NCI-H2196 (cell line): ENCODE data around the gene GALNT17.
"Not testable (repeated sequence)": the region's sequence is repeated elsewhere in the genome, so short reads cannot be mapped to it uniquely, and the experiment has no call there.

Experiments
- DNase-seq: peaks from one replicate; lab custom pipeline; 2025; ENCODE audit not compliant: unreplicated experiment; lab: John Stamatoyannopoulos, UW

The GALNT17 gene

DNA sequence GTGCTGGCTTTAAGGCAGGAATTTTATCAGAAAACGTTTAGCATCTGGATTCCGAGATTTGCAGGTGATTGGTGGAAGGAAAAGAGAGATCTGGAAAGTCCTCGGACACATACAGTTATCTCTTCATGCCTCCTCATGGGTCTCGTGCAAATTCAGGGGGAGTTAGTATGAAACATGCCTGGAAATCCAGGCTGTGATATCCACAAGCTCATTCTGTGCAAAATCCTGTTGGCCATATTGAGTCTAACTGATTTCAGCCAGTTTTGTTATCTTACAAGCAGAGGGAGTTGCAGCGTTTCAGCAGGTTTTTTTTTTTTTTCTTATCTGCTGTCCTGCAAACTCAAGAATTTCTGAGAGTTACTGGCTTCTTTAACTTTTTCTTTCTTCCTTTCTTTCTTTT lies 411.5 kb downstream of the GALNT17 start:
- DNase-seq, result no peak

DNA sequence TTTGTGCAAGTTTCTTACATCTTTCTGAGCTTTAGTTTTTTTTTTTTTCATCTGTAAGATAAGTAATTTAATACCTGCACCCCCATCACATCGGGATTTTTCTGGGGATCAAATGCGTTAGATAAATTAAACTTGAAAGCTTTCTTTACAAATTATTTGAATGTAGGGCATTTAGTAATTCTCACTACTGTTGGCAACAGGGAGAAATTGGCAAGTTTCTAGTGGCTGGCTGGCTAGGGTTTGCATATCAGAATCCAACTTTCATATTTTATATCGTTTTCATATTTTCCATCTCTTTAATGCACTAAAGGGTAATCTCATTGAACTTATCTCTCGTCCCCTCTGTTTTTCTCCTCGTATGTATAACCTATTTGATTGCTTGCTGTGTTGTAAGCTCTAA lies 412.9 kb downstream of the GALNT17 start:
- DNase-seq, result no peak

DNA sequence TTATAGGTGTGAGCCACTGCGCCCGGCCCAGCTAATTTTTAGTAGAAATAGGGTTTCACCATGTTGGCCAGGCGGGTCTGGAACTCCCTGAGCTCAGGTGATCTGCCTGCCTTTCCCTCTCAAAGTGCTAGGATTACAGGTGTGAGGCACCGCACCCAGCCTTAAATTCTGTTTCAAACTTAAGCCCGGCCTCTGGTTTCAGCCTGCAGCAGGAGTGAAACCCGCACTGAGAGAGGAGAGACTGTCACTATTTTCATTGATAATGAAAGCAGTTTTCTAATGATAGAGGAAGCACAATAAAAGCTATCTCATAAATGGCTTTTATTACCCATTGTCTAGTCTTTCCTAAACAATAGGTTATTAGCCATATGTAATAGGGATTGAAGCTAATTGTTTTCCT lies 415.5 kb downstream of the GALNT17 start:
- no peak for DNase-seq

DNA sequence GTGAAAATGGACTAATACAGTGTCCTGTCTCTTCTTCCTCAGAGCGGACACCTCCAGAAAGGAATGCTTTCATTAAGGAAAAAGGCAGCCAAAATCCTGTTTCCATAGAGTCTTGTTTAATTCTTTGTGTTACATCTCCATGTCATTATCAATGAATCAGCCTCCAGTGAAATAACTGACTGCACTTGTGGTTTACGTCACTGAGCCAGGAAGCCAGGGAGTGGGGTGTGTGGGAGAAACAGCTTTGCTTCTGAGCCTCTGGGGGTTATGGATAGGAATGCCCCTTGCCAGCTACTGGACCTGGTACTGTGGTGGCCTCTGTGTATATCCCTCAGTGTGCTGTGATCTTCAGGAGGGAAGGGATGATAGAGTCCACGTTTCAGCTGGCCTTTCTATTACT lies 416.8 kb downstream of the GALNT17 start:
- DNase-seq, result no peak

DNA sequence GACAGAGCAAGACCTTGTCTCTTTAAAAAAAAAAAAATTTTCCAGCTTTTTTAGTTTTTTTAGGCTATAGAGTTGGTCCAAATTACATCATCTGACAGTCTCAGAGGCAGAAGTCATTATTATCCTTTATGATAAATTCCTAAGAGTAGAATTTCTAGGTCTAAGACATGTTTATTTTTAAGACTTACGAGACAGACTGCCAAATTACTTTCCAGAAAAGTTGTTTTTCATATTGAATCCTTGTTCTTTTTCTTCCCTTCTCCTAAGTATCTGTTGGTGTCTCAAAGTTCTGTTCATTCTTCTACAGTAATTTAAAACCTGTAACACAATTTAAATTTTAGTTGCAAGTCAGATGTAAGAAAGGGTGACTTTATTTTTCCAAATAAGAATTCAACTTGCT lies 421.4 kb downstream of the GALNT17 start:
- DNase-seq, result no peak

DNA sequence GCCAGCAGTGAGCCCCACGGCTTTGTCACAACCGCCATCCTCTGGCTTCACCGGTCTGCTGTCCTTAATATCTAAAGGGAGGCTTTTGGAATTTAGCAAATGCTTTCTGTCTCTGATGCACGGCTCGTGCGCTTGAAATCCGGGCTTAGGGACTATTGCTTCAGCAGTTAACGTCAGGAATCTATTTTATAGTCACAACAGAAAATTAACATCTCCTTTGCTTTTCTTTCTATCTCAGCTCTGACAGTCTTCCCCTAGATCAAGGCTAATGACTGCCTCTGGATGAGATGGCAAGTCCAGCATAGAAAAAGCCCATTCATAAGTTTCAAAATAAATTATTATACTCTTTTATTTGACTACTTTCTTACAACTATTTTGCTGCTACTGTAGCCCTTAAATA lies 423.8 kb downstream of the GALNT17 start:
- DNase-seq, result no peak

DNA sequence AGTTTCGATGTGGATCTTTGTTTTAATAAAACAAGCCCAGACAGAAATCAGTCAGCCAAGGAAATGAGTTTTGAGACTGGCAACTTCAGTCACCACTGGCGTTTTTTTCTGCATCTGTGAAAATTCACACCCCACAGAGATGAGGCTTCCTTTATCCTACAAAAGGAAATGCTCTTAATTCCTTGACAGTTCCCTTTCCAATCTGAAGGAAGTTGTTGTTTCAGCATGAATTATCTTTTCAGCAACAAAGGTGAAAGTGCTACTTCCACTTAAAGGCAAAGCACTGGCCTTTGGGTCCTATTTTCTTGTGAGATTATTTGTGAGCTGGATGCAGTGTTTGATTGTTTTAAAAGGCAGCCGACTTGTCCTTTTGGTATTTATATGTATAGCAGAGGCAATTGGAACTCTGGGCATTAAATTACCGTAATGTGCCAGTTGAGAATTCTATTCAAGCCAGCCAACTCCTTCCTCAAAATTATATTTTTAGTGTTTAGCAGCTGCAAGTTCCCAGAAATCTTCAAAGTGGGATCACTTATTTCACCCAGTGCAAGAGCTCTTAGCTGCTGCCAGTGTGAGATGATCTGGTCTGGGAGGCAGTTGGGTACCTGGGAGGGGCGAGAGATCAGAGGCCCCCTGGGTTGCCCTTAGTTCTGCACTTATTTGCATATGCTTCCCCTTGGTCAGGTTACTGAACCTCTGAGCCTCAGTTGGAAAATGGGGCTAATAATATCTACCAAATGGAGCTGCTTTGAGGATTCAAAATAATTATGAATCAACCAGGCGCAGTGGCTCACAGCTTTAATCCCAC lies 427.1 kb downstream of the GALNT17 start:
- DNase-seq, result no peak

DNA sequence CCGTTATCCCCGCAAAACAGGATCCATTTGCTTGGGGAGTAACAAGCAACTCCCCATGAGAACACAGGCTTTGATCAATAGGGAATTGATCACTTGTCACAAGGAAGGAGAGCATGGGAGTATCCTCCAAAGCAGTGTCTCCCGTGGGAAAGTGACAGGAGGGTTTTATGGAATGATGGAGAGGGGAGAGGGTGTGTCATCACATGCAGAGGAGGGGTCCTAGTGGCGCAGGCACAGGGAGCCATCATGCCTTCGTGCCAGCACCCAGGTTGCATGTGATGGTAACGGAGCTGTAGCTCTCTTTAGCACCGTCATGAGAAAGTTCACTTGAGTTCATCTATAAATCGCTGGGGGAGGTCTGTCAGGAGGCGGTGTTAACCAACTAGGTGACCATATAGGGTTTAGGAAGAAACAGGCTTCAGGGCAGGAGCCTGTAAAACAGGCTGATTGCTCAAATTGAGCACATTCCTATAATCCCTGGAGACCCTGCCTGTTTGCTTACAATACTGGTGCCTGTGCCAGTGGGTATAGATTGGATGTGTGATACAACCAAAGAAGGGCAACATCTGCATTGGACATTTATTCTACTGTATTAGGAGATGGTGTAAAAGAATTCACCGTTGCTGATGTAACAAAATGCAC lies 428.5 kb downstream of the GALNT17 start:
- no peak for DNase-seq

DNA sequence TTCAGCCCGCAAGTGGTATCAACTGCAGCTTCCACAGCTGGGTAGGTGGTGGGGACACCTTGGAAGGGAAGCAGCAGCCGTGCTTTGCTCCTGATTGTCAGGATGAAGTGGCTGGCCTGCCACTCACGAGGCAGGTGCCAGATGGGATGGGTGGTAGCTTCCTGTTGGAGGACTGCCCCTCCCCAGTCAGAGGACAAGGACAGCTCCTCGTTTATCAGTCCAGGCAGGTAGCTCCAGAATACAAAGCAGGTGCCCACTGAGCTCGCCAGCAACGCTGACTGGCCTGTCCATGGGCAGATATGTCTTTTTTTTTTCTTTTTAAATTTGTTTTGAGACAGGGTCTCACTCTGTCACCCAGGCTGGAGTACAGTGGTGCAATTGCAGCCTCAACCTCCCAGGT lies 431.3 kb downstream of the GALNT17 start:
- no peak for DNase-seq

DNA sequence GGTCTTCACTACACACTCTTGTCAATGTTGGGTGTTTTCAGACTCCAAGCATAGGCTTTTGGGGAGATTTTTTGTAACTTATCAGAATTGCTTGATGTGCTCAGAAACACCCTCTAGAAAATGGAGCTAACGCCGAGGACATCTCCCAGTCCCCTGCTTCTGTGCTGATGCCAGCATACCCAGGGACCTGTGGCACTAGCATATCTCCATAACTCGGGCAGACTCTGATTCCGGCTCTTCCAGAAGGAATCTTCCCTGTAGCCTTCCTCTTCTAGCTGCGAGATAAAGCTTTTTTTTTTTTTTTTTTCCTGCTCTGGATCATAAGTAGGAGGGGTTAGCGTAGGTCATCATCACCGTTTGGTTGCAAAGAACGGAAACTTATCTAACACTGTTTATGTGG lies 434.4 kb downstream of the GALNT17 start:
- DNase-seq, result no peak

DNA sequence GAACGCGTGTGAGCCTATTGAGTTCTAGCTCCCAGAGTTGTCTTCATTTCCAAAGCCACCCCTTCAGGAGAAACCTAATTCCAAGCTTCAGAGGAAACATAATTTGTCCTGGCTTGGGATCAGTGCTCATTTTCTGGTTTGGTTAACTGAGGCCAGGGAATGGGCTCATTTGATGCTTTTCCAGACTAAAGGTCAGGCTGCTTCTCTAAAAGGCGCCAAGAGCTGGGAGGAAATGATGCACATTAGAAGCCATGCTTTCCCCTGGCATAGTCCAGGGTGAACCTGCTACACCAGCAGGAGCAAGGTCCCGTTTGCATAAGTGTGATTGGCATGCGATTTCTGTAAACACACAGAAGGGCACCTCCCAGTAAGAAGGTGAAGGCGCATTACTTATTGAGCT lies 435.0 kb downstream of the GALNT17 start:
- DNase-seq, result no peak

DNA sequence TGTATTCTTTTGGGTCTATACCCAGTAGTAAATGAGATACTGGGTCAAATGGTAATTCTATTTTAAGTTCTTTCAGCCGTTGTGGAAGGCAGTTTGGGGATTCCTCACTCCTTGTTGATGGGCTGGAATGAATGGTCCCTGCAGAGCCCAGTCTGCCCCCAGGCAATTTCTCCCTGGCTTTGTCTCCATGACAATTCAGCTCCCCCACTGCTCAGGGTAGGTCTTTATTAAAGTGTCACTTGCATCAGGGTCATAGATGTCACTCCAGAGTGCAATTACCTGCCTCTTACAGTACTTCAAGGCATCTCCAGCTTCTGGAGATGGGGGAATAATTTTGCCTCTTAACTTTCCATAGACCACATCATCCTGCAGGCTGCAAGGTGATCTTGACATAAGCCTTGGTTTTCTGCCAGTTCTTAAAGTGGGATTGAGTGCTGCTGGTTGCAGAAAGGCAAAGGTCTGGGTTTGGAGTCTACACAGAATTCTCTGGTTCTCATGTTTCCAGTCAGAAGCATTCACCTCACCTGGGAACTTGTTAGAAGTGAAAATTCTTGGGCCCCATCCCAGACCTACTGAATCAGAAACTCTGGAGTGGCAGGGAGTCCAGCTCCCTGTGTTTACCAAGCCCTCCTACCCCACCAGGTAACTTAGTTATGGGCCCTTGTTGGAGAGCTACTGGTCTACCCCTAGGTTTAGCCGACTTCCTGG lies 442.4 kb downstream of the GALNT17 start:
- DNase-seq, result no peak

DNA sequence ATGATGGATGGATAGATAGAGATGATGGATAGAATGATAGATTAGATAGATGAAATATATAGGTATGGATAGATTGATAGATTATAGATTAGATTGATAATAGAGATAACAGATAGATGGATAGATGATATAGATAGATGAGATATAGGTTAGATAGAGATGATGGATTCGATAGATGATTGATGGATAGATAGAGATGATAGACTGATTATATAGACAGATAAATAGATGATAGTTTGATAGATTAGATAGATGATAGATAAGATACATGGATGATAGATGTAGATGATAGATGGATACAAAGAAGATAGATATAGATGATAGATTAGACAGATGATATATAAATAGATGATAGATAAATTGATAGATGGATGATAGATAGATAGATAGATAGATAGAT lies 448.1 kb downstream of the GALNT17 start:
- DNase-seq, result no peak

DNA sequence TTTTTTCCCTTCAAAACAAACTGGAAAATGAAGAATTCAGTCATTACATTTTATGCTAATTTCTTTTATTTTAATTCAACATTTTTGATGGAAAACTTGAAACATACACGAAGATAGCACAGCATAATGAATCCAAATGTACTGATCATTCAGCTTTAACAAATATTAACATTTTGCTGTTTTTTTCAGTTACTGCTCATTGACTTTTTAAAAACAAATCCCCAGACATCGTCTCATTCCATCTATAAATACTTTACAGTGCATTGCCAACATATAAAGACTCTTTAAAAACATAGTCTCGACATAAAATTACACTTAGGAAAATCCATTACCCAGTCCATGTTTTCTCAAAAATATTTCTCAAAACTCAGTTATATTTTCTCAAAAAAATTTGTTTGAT lies 452.3 kb downstream of the GALNT17 start:
- DNase-seq, result no peak

DNA sequence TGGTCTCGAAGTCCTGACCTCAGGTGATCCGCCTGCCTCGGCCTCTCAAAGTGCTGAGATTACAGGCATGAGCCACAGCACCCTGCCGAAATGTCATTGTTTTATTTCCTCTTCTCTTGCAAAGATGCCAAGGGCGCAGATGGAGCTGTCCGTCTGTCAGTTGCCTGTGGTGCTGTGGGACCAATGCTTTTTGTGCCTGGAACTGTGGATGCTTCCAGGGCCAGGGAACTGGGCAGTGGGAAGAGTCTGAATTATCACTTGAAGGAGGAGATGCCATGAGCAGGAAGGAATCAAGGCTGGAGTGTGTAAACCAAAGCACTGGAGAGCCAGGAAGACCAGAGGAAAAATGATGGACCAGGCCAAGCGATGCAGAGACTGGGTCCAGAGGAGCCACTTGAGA lies 459.9 kb downstream of the GALNT17 start:
- DNase-seq, result no peak

DNA sequence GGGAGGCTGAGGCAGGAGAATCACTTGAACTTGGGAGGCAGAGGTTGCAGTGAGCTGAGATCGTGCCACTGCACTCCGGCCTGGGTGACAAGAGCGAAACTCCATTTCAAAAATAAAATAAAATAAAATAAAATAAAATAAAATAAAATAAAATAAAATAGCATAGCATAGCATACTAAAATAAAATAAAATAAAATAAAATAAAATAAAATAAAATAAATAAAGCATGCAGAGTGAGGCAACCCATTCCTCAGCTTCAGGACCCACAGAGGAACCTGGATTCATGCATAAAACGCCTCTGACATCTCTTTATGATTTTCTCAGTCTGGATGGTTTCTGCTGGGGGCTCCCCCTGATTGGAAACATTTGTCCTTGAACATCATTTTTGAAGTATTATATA lies 460.4 kb downstream of the GALNT17 start:
- not testable (repeated sequence) for DNase-seq

DNA sequence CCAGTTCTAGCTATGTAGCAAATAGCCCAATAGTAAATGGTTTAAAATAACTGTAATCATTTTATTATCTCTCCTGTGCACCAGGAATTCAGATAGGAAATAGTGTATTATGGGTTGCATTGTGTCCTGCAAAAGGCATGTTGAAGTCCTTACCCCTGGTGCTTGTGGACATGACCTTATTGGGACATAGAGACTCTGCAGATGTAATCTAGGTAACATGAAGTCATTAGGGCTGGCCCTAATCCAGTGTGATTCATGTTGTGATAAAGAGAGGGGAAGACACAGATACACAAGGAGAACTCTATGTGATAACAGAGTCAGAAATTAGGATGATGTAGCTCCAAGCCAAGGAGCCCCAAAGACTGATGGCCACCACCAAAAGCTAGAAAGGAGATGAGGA lies 462.8 kb downstream of the GALNT17 start:
- no peak for DNase-seq

DNA sequence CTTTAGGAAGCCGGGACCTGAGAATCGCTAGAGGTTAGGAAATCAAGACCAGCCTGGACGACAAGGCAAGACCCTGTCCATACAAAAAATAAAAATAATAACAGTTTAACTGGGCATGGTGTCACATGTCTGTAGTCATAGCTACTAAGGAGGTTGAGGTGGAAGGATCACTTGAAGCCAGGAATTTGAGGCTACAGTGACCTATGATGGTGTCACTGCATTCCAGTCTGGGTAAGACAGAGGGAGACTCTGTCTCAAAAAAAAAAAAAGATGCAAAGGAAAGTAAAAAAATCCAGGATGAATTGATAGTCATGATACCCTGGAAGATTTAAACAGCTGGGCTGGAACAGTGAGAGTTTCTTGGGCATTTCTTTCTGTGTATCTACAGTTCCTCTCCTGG lies 463.2 kb downstream of the GALNT17 start:
- no peak for DNase-seq

DNA sequence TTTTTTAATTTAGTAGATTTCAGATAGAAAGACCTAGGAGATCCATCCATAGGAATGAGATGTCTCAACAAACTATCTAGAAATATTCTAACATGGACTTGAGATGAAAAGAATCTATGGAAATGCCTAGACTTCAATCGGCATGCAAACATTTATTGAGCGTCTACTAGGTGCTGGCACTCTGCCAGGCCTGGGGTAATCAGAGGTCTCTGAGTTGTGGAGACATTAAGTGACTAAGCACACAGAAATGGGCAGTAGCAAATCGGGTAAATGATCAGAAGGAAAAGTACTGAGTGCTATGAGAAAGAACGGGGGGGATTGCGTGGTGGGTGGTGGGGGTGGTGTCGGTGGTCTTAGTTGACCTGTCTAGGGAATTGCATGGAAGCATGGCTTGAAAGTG lies 466.6 kb downstream of the GALNT17 start:
- DNase-seq, result no peak

DNA sequence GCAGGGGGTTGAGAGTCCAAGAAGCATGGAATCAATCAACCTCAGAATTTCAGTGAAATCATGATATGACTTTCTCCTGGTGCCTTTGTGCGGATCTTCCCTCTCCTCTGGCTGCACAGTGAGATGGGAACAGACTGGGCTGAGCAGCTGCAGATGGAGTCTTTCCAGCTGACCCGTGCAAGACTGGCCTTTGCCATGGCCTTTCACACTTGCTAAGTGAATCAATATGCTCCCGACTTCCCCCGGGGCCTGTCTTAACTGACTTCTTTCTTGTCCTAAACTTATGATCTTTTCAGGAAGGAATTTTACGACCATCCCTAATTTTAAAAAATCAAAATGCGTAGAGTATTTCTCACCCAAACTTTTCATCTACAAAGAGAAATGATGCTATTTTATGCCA lies 469.9 kb downstream of the GALNT17 start:
- no peak for DNase-seq

DNA sequence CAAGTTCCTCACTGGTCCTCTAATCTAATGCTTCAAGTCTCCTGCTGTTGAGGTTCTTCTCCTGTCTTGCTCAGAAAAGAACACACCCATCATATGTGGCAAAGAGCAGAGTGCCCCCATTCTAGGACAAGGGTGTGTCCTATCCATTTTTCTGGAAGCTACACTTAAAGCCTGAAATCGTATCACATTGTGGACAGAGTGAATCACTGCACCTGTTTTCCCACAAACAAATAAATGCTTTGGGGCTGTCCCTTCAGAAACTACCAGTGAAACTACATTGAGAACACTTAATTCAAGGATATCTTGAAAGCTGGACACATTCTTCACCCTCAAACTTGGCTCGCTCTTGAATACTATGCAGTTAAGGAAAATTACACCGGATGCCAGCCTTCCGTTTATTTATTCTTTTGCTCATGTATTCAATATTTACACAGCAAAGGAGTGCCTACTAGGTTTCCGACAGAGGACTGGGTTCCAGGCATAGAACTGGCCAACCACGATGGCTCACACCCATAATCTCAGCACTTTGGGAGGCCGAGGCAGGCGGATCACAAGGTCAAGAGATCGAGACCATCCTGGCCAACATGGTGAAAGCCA lies 473.0 kb downstream of the GALNT17 start:
- no peak for DNase-seq

DNA sequence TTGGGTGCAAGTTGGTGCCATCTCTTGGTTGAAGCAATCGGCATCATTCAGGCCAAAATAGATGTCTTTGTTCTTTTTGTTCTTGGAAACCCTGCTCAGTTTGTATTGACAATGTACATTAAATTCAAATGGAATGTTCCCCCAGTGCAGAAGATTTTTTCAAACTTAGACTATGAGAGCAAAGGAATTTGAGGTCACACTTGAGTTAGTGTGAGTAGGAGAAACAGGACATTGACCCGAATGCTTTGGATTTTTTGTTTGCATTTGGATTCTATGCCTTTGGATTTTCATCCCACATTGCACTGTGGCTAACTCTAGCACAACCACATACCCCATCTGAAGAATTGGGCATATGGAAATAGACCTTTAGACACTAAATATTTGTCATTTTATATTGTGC lies 480.0 kb downstream of the GALNT17 start:
- no peak for DNase-seq
